Measurements from ENCODE around the gene TBC1D23.
A peak's percentile ranks its signal among the peaks of the same experiment; 100 is the strongest.
"Not testable (repeated sequence)": the region's sequence is repeated elsewhere in the genome, so short reads cannot be mapped to it uniquely, and the experiment has no call there.

The TBC1D23 gene

GRCh38 chr3:100266531-100266930 is 5.7 kb downstream of the TBC1D23 start:
- no peak for TF ChIP-seq POLR2AphosphoS5 (IDR thresholded peaks at IDR 0.05; ENCODE audit: low read depth, low read length)
- no peak for TF ChIP-seq SPI1 (IDR thresholded peaks at IDR 0.05; ENCODE audit: low read depth, low read length)
- TF ChIP-seq TAF1 (IDR thresholded peaks at IDR 0.05; ENCODE audit: low read depth, low read length), result no peak
- TF ChIP-seq PAX5 (IDR thresholded peaks at IDR 0.05; ENCODE audit: insufficient read depth, low read length, severe bottlenecking), result no peak
- no peak for TF ChIP-seq POLR2A (IDR thresholded peaks at IDR 0.05; ENCODE audit: low read depth, low read length)
- no peak for TF ChIP-seq POU2F2 (IDR thresholded peaks at IDR 0.05; ENCODE audit: low read depth, low read length)
- FAIRE-seq (no peak), DNase-seq (ENCODE audit: insufficient read length, low spot score) (no peak)

GRCh38 chr3:100268156-100268555 is 7.4 kb downstream of the TBC1D23 start:
- TF ChIP-seq SPI1 (IDR thresholded peaks at IDR 0.05; ENCODE audit: low read depth, low read length), result no peak
- TF ChIP-seq POLR2AphosphoS5 (IDR thresholded peaks at IDR 0.05; ENCODE audit: low read depth, low read length), result no peak
- no peak for TF ChIP-seq POLR2A (IDR thresholded peaks at IDR 0.05; ENCODE audit: low read depth, low read length)
- no peak for TF ChIP-seq TAF1 (IDR thresholded peaks at IDR 0.05; ENCODE audit: low read depth, low read length)
- TF ChIP-seq PAX5 (IDR thresholded peaks at IDR 0.05; ENCODE audit: insufficient read depth, low read length, severe bottlenecking), result no peak
- TF ChIP-seq POU2F2 (IDR thresholded peaks at IDR 0.05; ENCODE audit: low read depth, low read length), result no peak
- no peak for FAIRE-seq

GRCh38 chr3:100269001-100269400 is 8.2 kb downstream of the TBC1D23 start:
- no peak for TF ChIP-seq PAX5 (IDR thresholded peaks at IDR 0.05; ENCODE audit: insufficient read depth, low read length, severe bottlenecking)
- TF ChIP-seq POU2F2 (IDR thresholded peaks at IDR 0.05; ENCODE audit: low read depth, low read length), result no peak
- no peak for TF ChIP-seq TAF1 (IDR thresholded peaks at IDR 0.05; ENCODE audit: low read depth, low read length)
- TF ChIP-seq SPI1 (IDR thresholded peaks at IDR 0.05; ENCODE audit: low read depth, low read length), result no peak
- TF ChIP-seq POLR2AphosphoS5 (IDR thresholded peaks at IDR 0.05; ENCODE audit: low read depth, low read length), result no peak
- no peak for TF ChIP-seq POLR2A (IDR thresholded peaks at IDR 0.05; ENCODE audit: low read depth, low read length)
- no peak for DNase-seq (ENCODE audit: insufficient read length, low spot score)
- no peak for FAIRE-seq

More at GRCh38 chr3:100268156-100268555, 7.4 kb downstream of the TBC1D23 start:
- DNase-seq (ENCODE audit: insufficient read length, low spot score), result no peak

- no peak for DNase-seq (ENCODE audit: insufficient read length, low spot score)
- no peak for FAIRE-seq
- TF ChIP-seq PAX5 (IDR thresholded peaks at IDR 0.05; ENCODE audit: insufficient read depth, low read length, severe bottlenecking), result no peak
- no peak for TF ChIP-seq POLR2AphosphoS5 (IDR thresholded peaks at IDR 0.05; ENCODE audit: low read depth, low read length)
- no peak for TF ChIP-seq POU2F2 (IDR thresholded peaks at IDR 0.05; ENCODE audit: low read depth, low read length)
- TF ChIP-seq SPI1 (IDR thresholded peaks at IDR 0.05; ENCODE audit: low read depth, low read length), result no peak
- TF ChIP-seq TAF1 (IDR thresholded peaks at IDR 0.05; ENCODE audit: low read depth, low read length), result no peak
- no peak for TF ChIP-seq POLR2A (IDR thresholded peaks at IDR 0.05; ENCODE audit: low read depth, low read length)
Measured at GRCh38 chr3:100269410-100270214, 8.8 kb downstream of the TBC1D23 start.

GRCh38 chr3:100270215-100270583 is 9.4 kb downstream of the TBC1D23 start:
- no peak for TF ChIP-seq SPI1 (IDR thresholded peaks at IDR 0.05; ENCODE audit: low read depth, low read length)
- TF ChIP-seq PAX5 (IDR thresholded peaks at IDR 0.05; ENCODE audit: insufficient read depth, low read length, severe bottlenecking), result no peak
- no peak for TF ChIP-seq TAF1 (IDR thresholded peaks at IDR 0.05; ENCODE audit: low read depth, low read length)
- TF ChIP-seq POU2F2 (IDR thresholded peaks at IDR 0.05; ENCODE audit: low read depth, low read length), result no peak
- TF ChIP-seq POLR2A (IDR thresholded peaks at IDR 0.05; ENCODE audit: low read depth, low read length), result no peak
- TF ChIP-seq POLR2AphosphoS5 (IDR thresholded peaks at IDR 0.05; ENCODE audit: low read depth, low read length), result no peak
- FAIRE-seq (no peak), DNase-seq (ENCODE audit: insufficient read length, low spot score) (no peak)

GRCh38 chr3:100271522-100271921 is 10.7 kb downstream of the TBC1D23 start:
- no peak for DNase-seq (ENCODE audit: insufficient read length, low spot score)
- TF ChIP-seq POLR2A (IDR thresholded peaks at IDR 0.05; ENCODE audit: low read depth, low read length) (no peak), POU2F2 (IDR thresholded peaks at IDR 0.05; ENCODE audit: low read depth, low read length) (no peak), PAX5 (IDR thresholded peaks at IDR 0.05; ENCODE audit: insufficient read depth, low read length, severe bottlenecking) (no peak), SPI1 (IDR thresholded peaks at IDR 0.05; ENCODE audit: low read depth, low read length) (no peak), TAF1 (IDR thresholded peaks at IDR 0.05; ENCODE audit: low read depth, low read length) (no peak), POLR2AphosphoS5 (IDR thresholded peaks at IDR 0.05; ENCODE audit: low read depth, low read length) (no peak)
- no peak for FAIRE-seq

GRCh38 chr3:100272797-100273611 is 12.2 kb downstream of the TBC1D23 start:
- FAIRE-seq; DNase-seq (ENCODE audit: insufficient read length, low spot score): not testable (repeated sequence)

- DNase-seq (ENCODE audit: insufficient read length, low spot score), result no peak
- no peak for TF ChIP-seq TAF1 (IDR thresholded peaks at IDR 0.05; ENCODE audit: low read depth, low read length)
- no peak for TF ChIP-seq POU2F2 (IDR thresholded peaks at IDR 0.05; ENCODE audit: low read depth, low read length)
- TF ChIP-seq SPI1 (IDR thresholded peaks at IDR 0.05; ENCODE audit: low read depth, low read length), result peak; percentile 68
- no peak for TF ChIP-seq POLR2AphosphoS5 (IDR thresholded peaks at IDR 0.05; ENCODE audit: low read depth, low read length)
- FAIRE-seq, result no peak
Measured at GRCh38 chr3:100274361-100274760, 13.6 kb downstream of the TBC1D23 start.

- TF ChIP-seq POLR2A (IDR thresholded peaks at IDR 0.05; ENCODE audit: low read depth, low read length), result no peak
- no peak for TF ChIP-seq SPI1 (IDR thresholded peaks at IDR 0.05; ENCODE audit: low read depth, low read length)
- TF ChIP-seq TAF1 (IDR thresholded peaks at IDR 0.05; ENCODE audit: low read depth, low read length), result no peak
- no peak for TF ChIP-seq PAX5 (IDR thresholded peaks at IDR 0.05; ENCODE audit: insufficient read depth, low read length, severe bottlenecking)
- no peak for TF ChIP-seq POLR2AphosphoS5 (IDR thresholded peaks at IDR 0.05; ENCODE audit: low read depth, low read length)
- no peak for TF ChIP-seq POU2F2 (IDR thresholded peaks at IDR 0.05; ENCODE audit: low read depth, low read length)
- FAIRE-seq (no peak), DNase-seq (ENCODE audit: insufficient read length, low spot score) (no peak)
Measured at GRCh38 chr3:100277255-100277800, 16.5 kb downstream of the TBC1D23 start.
